ENCODE data around the gene MGRN1.

Gene MGRN1

DNA sequence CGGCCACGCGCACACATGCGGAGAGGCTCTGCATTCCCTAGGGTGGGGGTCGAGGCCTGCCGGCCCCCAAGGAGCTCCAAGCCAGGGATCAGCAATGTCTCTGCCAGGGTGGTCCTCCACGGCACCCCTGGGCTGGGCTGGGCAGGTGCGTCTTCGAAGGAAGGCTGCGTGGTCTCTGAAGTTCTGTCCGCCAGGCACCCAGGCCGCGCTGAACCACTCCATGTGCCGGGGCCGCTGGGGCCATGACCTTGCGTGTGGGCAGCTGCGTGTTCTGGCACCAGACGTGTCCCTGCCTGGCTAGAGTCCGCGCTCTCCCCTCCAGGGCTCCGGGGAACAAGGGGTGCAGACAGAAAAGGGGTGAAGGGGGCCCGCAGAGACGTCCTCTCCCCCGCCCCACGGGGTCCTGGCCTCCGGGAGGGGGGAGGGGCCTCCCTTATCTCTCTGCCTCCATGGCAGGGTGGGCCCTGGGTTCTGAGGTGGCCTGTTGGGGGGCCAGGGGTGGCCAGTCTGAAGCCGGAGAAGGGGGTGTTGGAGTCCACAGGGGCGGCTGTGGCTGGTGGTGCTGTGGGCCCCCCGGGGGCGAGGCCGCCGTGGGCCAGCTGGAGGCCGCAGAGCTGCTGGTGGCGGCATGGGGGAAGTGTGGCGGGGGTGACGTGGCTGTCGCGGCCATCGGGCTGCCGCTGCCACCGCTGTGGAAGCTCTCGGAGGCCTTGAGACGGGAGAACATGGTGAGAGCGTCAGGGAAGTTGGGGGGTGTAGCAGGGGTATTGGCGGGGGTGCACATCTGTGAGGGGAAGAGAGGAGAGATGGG lies 15.2 kb upstream of the MGRN1 start:
- no peak for DNase-seq (ENCODE audit: low read depth)
- H3K4me3 ChIP-seq (ENCODE audit: low read length) = no peak overlapping the region
- TF ChIP-seq, protein P1, sequence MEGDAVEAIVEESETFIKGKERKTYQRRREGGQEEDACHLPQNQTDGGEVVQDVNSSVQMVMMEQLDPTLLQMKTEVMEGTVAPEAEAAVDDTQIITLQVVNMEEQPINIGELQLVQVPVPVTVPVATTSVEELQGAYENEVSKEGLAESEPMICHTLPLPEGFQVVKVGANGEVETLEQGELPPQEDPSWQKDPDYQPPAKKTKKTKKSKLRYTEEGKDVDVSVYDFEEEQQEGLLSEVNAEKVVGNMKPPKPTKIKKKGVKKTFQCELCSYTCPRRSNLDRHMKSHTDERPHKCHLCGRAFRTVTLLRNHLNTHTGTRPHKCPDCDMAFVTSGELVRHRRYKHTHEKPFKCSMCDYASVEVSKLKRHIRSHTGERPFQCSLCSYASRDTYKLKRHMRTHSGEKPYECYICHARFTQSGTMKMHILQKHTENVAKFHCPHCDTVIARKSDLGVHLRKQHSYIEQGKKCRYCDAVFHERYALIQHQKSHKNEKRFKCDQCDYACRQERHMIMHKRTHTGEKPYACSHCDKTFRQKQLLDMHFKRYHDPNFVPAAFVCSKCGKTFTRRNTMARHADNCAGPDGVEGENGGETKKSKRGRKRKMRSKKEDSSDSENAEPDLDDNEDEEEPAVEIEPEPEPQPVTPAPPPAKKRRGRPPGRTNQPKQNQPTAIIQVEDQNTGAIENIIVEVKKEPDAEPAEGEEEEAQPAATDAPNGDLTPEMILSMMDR (conservative IDR thresholded peaks at IDR 0.05; ENCODE audit: low read depth, low read length) = no peak

DNA sequence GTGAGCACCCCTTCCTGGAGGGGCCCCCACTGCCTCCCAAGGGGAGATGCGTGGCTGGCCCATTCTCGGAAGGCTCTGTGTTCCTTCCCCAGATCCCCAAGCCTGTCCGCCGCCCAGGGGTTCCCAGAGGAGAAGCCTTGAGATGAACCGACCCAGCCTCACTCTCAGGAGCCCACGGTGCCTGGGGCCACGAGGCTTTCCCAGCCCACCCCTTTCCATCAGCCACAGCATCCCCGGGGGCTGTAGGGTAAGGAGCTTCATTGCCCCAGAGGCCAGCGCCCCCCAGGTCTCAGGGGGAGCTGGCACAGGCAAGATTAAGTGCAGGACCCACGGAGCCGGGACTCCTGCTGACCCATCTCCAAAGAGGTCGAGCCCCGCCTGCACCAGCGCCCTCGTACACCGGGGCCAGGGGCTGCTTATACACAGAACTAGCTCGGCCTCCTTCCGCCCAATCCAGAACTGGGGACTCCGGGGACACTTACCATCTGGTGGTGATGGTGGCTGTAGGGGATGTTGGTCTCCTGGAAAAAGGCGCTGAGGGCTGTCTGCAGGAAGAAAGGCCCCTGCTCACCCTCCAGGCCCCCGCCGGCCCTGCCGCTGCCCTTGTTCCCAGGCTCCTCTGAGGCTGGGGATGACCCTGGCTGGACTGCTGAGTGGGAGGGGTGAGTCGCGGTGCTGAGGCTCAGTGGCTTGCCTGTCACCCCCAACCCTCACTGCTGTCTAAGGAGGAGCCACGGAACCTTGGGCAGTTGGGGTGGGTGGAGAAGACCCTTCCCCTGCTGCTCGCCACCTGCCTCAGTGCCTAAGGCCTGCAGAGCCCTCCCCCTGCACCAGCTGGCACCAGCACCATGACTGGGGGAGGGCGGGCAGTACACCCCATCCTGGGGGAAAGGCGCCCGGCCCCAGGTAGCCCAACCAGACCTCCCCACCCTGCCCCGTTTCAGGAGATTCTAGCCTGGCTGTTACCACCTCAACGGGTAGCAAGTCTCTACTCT lies 14.3 kb upstream of the MGRN1 start:
- no peak overlapping the region for H3K4me3 ChIP-seq (ENCODE audit: low read length)
- TF ChIP-seq, protein P1 (conservative IDR thresholded peaks at IDR 0.05; ENCODE audit: low read depth, low read length) = no peak
- no peak for DNase-seq (ENCODE audit: low read depth)

DNA sequence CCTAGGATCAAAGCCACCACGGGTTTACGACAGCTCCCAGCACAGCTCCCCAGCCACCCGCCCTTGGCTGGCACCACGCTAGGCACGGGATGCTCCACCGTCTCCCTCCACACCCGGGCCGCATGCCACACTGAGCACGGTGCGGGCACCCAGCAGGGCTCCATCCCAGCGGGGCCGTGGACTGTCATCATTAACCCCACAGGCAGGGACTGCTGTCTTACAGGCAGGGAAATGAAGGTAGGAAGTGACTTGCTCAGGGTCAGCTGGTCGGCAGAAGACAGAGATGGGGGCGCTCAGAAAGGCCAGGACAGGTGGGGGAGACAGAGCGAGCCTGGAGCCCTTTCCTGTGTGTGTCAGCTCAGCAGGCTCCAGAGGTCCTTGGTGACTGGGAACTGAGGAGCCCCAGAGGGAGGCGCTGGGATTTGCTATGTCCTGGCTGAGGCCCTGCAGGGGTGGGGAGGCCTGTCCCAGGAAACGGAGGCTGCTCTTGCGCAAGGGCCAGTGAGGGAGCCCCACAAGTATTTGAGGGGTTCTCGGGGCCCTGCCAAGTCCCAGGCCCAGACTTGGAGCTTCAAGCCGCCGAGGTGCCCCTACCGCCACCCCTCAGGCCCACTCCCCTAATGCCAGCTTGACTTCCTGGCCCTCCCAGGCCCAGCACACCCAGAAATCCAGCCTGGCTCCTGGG lies 13.1 kb upstream of the MGRN1 start:
- TF ChIP-seq, protein P1 (conservative IDR thresholded peaks at IDR 0.05; ENCODE audit: low read depth, low read length) = no peak
- no peak for DNase-seq (ENCODE audit: low read depth)
- H3K4me3 ChIP-seq (ENCODE audit: low read length) = no peak overlapping the region

DNA sequence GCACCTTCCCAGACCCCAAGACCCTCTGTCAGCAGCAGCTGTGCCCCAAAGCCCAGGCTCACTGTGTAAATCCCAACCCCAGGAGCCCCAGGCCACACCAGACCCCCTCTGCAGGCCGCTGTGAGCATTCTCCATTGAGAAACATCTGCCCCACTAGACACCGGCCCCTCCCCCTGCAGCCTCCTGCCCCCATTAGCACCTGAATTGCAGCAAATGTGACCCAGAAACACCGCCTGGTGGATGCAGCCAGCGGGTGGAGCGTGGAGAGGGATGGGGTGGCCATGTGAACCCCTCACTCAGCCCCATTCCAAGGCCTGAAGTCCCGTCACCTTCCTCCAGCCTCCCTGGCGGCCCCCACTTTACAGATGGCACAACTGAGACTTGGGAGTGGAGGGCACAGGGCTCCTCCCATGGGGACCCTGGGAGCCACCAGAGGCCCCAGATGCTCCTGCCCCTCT lies 12.1 kb upstream of the MGRN1 start:
- no peak for DNase-seq (ENCODE audit: low read depth)
- no peak overlapping the region for H3K4me3 ChIP-seq (ENCODE audit: low read length)
- TF ChIP-seq, protein P1 (conservative IDR thresholded peaks at IDR 0.05; ENCODE audit: low read depth, low read length) = peak; percentile 30

DNA sequence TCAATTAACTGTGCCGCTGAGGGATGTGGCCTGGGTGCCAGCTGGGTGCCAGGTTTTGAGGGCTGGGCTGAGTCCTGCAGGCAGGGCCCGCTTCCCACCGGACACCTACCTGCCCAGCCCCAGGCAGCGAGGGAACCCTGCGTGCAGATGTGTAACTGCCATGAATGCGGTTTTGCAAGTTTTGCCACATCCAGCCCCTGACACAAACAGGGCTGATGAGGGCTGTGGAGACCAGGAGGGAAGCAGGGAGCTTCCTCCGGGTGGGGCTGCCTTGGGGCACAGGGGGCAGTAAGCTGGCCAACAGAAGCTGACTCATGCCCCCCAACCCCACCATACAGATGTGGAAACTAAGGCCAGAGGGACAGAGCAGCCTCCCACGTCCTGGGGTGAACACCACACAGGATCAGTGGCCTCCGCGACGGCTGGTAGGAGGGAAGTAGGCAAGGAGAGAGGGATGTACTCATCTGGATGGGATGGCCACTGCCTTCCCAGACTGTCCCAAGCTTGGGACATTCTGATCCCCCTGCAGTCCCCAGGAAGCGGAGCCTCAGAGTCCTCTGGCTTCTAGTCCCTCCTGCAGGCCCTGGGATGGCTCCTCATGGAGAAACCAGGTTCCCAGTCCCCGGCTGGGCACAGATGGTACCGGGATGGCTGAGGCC lies 11.5 kb upstream of the MGRN1 start:
- TF ChIP-seq, protein P1 (conservative IDR thresholded peaks at IDR 0.05; ENCODE audit: low read depth, low read length) = no peak
- no peak for DNase-seq (ENCODE audit: low read depth)
- H3K4me3 ChIP-seq (ENCODE audit: low read length) = peak overlapping the region; percentile 73

Measured in retinal pigment epithelial cell (primary cell).